GM23338 (cell line): Measurements from ENCODE around the gene AP4M1. TPM values are rescaled to one million over a fixed set of nuclear protein-coding genes. Genes with fewer than 3 reads are reported as not detected.

ENCODE experiments used
- ATAC-seq: fragments of 200-7000 bp; cut with Tn5 transposase; 3 replicates; pipeline ENCODE4 v1.9.1; 2020
- DNase-seq: peaks from one replicate; pipeline ENCODE4 v3.0.0-alpha.2; 2015; ENCODE audit warnings: low spot score
- H2AFZ ChIP-seq: fragments of 200-600 bp; sonication (generic); 2 replicates; pipeline ENCODE4 v1.8.0; 2016; ENCODE audit warnings: antibody characterized with exemption, mild to moderate bottlenecking, moderate library complexity
- H3F3A ChIP-seq: fragments of 200-600 bp; sonication (generic); replicated peaks from 2 replicates; pipeline ENCODE4 v1.8.0; 2017; ENCODE audit warnings: antibody characterized with exemption, mixed run types, low read depth
- H3K27ac ChIP-seq: fragments of 200-600 bp; sonication (generic); 2 replicates; pipeline ENCODE4 v1.6.1; 2016; ENCODE audit warnings: low read depth
- H3K27me3 ChIP-seq: fragments of 200-600 bp; sonication (generic); 2 replicates; pipeline ENCODE4 v1.8.0; 2016; ENCODE audit warnings: mild to moderate bottlenecking, mixed run types, moderate library complexity; ENCODE audit not compliant: insufficient read depth
- H3K36me3 ChIP-seq: fragments of 200-600 bp; sonication (generic); 2 replicates; pipeline ENCODE4 v1.8.0; 2016; ENCODE audit warnings: mild to moderate bottlenecking; ENCODE audit not compliant: insufficient read depth
- H3K4me1 ChIP-seq: fragments of 200-600 bp; sonication (generic); 2 replicates; pipeline ENCODE4 v1.8.0; 2016; ENCODE audit warnings: mild to moderate bottlenecking, moderate library complexity; ENCODE audit not compliant: insufficient read depth
- H3K4me2 ChIP-seq: fragments of 200-600 bp; sonication (generic); 2 replicates; pipeline ENCODE4 v1.7.1; 2017; ENCODE audit warnings: mixed run types
- H3K4me3 ChIP-seq: fragments of 200-600 bp; sonication (generic); 2 replicates; pipeline ENCODE4 v1.6.1; 2016; ENCODE audit warnings: mixed run types
- H3K79me2 ChIP-seq: fragments of 200-600 bp; sonication (generic); replicated peaks from 2 replicates; pipeline ENCODE4 v1.8.0; 2017; ENCODE audit warnings: mild to moderate bottlenecking; ENCODE audit not compliant: insufficient read depth
- H3K9me2 ChIP-seq: fragments of 200-600 bp; sonication (generic); 2 replicates; pipeline ENCODE4 v1.8.0; 2017; ENCODE audit not compliant: insufficient read depth
- H4K20me1 ChIP-seq: fragments of 200-600 bp; sonication (generic); replicated peaks from 2 replicates; pipeline ENCODE4 v1.8.0; 2017; ENCODE audit warnings: mild to moderate bottlenecking; ENCODE audit not compliant: insufficient read depth
- H3K27ac Mint-ChIP-seq: 2 replicates; pipeline ENCODE4 v1.8.0; 2020; ENCODE audit warnings: inconsistent platforms, mild to moderate bottlenecking, moderate library complexity, mixed read lengths
- H3K27me3 Mint-ChIP-seq: 3 replicates; pipeline ENCODE4 v1.8.0; 2022; ENCODE audit warnings: low read depth, mild to moderate bottlenecking, moderate library complexity, mixed read lengths, inconsistent platforms; ENCODE audit not compliant: insufficient read depth, poor library complexity
- H3K36me3 Mint-ChIP-seq: 3 replicates; pipeline ENCODE4 v1.8.0; 2021; ENCODE audit warnings: low read depth, mild to moderate bottlenecking, inconsistent platforms, moderate library complexity, mixed read lengths
- H3K4me1 Mint-ChIP-seq: 3 replicates; pipeline ENCODE4 v1.8.0; 2020; ENCODE audit warnings: mild to moderate bottlenecking, inconsistent platforms, mixed read lengths
- H3K4me3 Mint-ChIP-seq: 3 replicates; pipeline ENCODE4 v1.8.0; 2021; ENCODE audit warnings: moderate library complexity, mild to moderate bottlenecking, inconsistent platforms, mixed read lengths
- H3K9me3 Mint-ChIP-seq: 3 replicates; pipeline ENCODE4 v1.8.0; 2020; ENCODE audit warnings: moderate library complexity, mild to moderate bottlenecking, inconsistent platforms, mixed read lengths
- CREB1 ChIP-seq: fragments of 250-450 bp; sonication (Bioruptor Pico); IDR thresholded peaks from 2 replicates; pipeline ENCODE4 v1.5.0; 2020; ENCODE audit warnings: low read depth, mild to moderate bottlenecking, moderate library complexity
- ETS1 ChIP-seq: IDR thresholded peaks from 2 replicates; pipeline ENCODE4 v1.6.1; 2016; ENCODE audit warnings: antibody characterized with exemption
- EZH2 ChIP-seq: fragments of 200-600 bp; sonication (generic); IDR thresholded peaks from one replicate; pipeline ENCODE4 v1.8.0; 2017; ENCODE audit warnings: antibody characterized with exemption, mild to moderate bottlenecking, low read depth; ENCODE audit not compliant: unreplicated experiment
- EZH2phosphoT487 ChIP-seq: fragments of 200-600 bp; sonication (generic); IDR thresholded peaks from one replicate; pipeline ENCODE4 v1.8.1; 2018; ENCODE audit warnings: antibody characterized with exemption; ENCODE audit not compliant: unreplicated experiment
- NANOG ChIP-seq: IDR thresholded peaks from 2 replicates; pipeline ENCODE4 v1.6.1; 2016; ENCODE audit warnings: antibody characterized with exemption, borderline replicate concordance
- STAT1 ChIP-seq: IDR thresholded peaks from one replicate; pipeline ENCODE4 v1.6.1; 2016; ENCODE audit warnings: antibody characterized with exemption; ENCODE audit not compliant: unreplicated experiment
- ZNF114 ChIP-seq: fragments of 250-450 bp; sonication (Bioruptor Pico); IDR thresholded peaks from 2 replicates; pipeline ENCODE4 v1.5.0; 2020; ENCODE audit warnings: mild to moderate bottlenecking, moderate library complexity
- ZNF331 ChIP-seq: fragments of 250-450 bp; sonication (Bioruptor Pico); IDR thresholded peaks from 2 replicates; pipeline ENCODE4 v1.5.0; 2020; ENCODE audit warnings: low read depth, mild to moderate bottlenecking, moderate library complexity
- polyA plus RNA-seq: library from polyadenylated mRNA; unstranded; fragments of >200 nt; fragmentation: Nextera tagmentation; extraction: Ambion mirVana; gene quantifications from 2 replicates; pipeline ENCODE4 v1.2.1, GENCODE V29; 2016
- total RNA-seq: library from RNA; depleted of rRNA; stranded (reverse); fragments of >200 nt; shearing (Covaris generic); gene quantifications from 2 replicates; pipeline ENCODE4 v1.2.3, GENCODE V29; 2014
- TF ChIP-seq, protein P1 (sequence below): fragments of 250-450 bp; sonication (Bioruptor Pico); IDR thresholded peaks from 2 replicates; pipeline ENCODE4 v1.5.0; 2020; ENCODE audit warnings: mild to moderate bottlenecking, moderate library complexity

Gene AP4M1
- total and polyA plus RNA-seq, 2 experiments from 2014 or later, result 9.5 to 13.3 TPM

- no peak overlapping the region for H3K27ac Mint-ChIP-seq
- H3K27ac ChIP-seq, result no peak overlapping the region
- no peaks in the 10 kb centered on the region for H3K9me3 Mint-ChIP-seq
- 0 out of 2 replicates have a peak, but pooled peaks cover 2% of the 10 kb centered on the region for H3F3A ChIP-seq
- no peaks in the 10 kb centered on the region for H3K4me1 Mint-ChIP-seq
- peaks cover 14% of the 10 kb centered on the region for H3K79me2 ChIP-seq
- TF ChIP-seq, protein P1, sequence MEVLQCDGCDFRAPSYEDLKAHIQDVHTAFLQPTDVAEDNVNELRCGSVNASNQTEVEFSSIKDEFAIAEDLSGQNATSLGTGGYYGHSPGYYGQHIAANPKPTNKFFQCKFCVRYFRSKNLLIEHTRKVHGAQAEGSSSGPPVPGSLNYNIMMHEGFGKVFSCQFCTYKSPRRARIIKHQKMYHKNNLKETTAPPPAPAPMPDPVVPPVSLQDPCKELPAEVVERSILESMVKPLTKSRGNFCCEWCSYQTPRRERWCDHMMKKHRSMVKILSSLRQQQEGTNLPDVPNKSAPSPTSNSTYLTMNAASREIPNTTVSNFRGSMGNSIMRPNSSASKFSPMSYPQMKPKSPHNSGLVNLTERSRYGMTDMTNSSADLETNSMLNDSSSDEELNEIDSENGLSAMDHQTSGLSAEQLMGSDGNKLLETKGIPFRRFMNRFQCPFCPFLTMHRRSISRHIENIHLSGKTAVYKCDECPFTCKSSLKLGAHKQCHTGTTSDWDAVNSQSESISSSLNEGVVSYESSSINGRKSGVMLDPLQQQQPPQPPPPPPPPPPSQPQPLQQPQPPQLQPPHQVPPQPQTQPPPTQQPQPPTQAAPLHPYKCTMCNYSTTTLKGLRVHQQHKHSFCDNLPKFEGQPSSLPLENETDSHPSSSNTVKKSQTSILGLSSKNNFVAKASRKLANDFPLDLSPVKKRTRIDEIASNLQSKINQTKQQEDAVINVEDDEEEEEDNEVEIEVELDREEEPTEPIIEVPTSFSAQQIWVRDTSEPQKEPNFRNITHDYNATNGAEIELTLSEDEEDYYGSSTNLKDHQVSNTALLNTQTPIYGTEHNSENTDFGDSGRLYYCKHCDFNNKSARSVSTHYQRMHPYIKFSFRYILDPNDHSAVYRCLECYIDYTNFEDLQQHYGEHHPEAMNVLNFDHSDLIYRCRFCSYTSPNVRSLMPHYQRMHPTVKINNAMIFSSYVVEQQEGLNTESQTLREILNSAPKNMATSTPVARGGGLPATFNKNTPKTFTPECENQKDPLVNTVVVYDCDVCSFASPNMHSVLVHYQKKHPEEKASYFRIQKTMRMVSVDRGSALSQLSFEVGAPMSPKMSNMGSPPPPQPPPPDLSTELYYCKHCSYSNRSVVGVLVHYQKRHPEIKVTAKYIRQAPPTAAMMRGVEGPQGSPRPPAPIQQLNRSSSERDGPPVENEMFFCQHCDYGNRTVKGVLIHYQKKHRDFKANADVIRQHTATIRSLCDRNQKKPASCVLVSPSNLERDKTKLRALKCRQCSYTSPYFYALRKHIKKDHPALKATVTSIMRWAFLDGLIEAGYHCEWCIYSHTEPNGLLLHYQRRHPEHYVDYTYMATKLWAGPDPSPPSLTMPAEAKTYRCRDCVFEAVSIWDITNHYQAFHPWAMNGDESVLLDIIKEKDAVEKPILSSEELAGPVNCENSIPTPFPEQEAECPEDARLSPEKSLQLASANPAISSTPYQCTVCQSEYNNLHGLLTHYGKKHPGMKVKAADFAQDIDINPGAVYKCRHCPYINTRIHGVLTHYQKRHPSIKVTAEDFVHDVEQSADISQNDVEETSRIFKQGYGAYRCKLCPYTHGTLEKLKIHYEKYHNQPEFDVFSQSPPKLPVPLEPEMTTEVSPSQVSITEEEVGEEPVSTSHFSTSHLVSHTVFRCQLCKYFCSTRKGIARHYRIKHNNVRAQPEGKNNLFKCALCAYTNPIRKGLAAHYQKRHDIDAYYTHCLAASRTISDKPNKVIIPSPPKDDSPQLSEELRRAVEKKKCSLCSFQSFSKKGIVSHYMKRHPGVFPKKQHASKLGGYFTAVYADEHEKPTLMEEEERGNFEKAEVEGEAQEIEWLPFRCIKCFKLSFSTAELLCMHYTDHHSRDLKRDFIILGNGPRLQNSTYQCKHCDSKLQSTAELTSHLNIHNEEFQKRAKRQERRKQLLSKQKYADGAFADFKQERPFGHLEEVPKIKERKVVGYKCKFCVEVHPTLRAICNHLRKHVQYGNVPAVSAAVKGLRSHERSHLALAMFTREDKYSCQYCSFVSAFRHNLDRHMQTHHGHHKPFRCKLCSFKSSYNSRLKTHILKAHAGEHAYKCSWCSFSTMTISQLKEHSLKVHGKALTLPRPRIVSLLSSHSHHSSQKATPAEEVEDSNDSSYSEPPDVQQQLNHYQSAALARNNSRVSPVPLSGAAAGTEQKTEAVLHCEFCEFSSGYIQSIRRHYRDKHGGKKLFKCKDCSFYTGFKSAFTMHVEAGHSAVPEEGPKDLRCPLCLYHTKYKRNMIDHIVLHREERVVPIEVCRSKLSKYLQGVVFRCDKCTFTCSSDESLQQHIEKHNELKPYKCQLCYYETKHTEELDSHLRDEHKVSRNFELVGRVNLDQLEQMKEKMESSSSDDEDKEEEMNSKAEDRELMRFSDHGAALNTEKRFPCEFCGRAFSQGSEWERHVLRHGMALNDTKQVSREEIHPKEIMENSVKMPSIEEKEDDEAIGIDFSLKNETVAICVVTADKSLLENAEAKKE, result no peak
- TF ChIP-seq ZNF331 (CRISPR knock-in tag), result no peak
- TF ChIP-seq STAT1, result no peak
- TF ChIP-seq EZH2phosphoT487, result no peak
- no peak for TF ChIP-seq CREB1
- TF ChIP-seq ZNF114 (CRISPR knock-in tag), result no peak
- no peak for TF ChIP-seq EZH2
- TF ChIP-seq ETS1, result no peak
- TF ChIP-seq NANOG, result no peak
- H3K27me3 ChIP-seq, result no peaks in the 10 kb centered on the region
- H3K36me3 ChIP-seq, result peaks cover 27% of the 10 kb centered on the region
- H3K4me1 ChIP-seq, result no peaks in the 10 kb centered on the region
- H3K27me3 Mint-ChIP-seq, result peaks cover 4% of the 10 kb centered on the region
- 0 out of 2 replicates have a peak, but pooled peaks cover 6% of the 10 kb centered on the region for H4K20me1 ChIP-seq
- H3K36me3 Mint-ChIP-seq, result peaks cover 58% of the 10 kb centered on the region
- H3K4me3 ChIP-seq, result no peak overlapping the region
- no peak for DNase-seq
- H3K4me3 Mint-ChIP-seq, result no peak overlapping the region
- H2AFZ ChIP-seq, result no peak overlapping the region
- no peaks in the 10 kb centered on the region for H3K9me2 ChIP-seq
- no peak for ATAC-seq
- H3K4me2 ChIP-seq, result no peak overlapping the region
These were observed 44.4 kb upstream of the AP4M1 start for GRCh38 chr7:100057006-100057405.
